Fibroblast of lung (primary cell): Measurements from ENCODE around the gene GRM6. TPM values are rescaled to one million over a fixed set of nuclear protein-coding genes. Genes with fewer than 3 reads are reported as not detected.
A peak's percentile ranks its signal among the peaks of the same experiment; 100 is the strongest.

Experiments used
- DNase-seq, 2 donors: peaks; one replicate each; pipeline versions ENCODE4 v3.0.0 to v3.0.0-alpha.2; 2010; ENCODE audit warnings: low read depth in 2 of 2
- H2AFZ ChIP-seq: 2 replicates; pipeline ENCODE4 v1.5.1; 2012; ENCODE audit warnings: low read length, control low read depth, inconsistent platforms
- H3K27ac ChIP-seq: 2 replicates; pipeline ENCODE4 v1.5.1; 2011; ENCODE audit warnings: low read length, control low read depth; ENCODE audit not compliant: insufficient read depth
- H3K27me3 ChIP-seq: 2 replicates; pipeline ENCODE4 v1.5.1; 2011; ENCODE audit warnings: mild to moderate bottlenecking, low read length; ENCODE audit not compliant: control insufficient read depth, insufficient read depth
- H3K36me3 ChIP-seq: 2 replicates; pipeline ENCODE4 v1.5.1; 2011; ENCODE audit warnings: low read length; ENCODE audit not compliant: control insufficient read depth, insufficient read depth
- H3K4me1 ChIP-seq: 2 replicates; pipeline ENCODE4 v1.5.1; 2011; ENCODE audit warnings: low read length; ENCODE audit not compliant: control insufficient read depth, insufficient read depth; ENCODE audit errors: extremely low read depth
- H3K4me2 ChIP-seq: 2 replicates; pipeline ENCODE4 v1.5.1; 2011; ENCODE audit warnings: low read length, control low read depth; ENCODE audit not compliant: insufficient read depth; ENCODE audit errors: extremely low read depth
- H3K4me3 ChIP-seq, 4 experiments: fragments of 200-600 bp in 1 of 4; sonication (generic) in 1 of 4; replicated peaks in 1 of 4; 2 replicates each; pipeline ENCODE4 v1.5.1; 2011 to 2016; ENCODE audit warnings: low read length in 4 of 4, low read depth in 3 of 4, mild to moderate bottlenecking in 3 of 4, control low read depth in 2 of 4, inconsistent platforms in 1 of 4, mixed read lengths in 1 of 4; ENCODE audit not compliant: insufficient read depth in 1 of 4; ENCODE audit errors: control extremely low read depth in 1 of 4
- H3K79me2 ChIP-seq: 2 replicates; pipeline ENCODE4 v1.5.1; 2012; ENCODE audit warnings: mild to moderate bottlenecking, low read length, inconsistent platforms; ENCODE audit not compliant: control insufficient read depth, insufficient read depth
- H3K9ac ChIP-seq: 2 replicates; pipeline ENCODE4 v1.5.1; 2011; ENCODE audit warnings: mild to moderate bottlenecking, low read length, control low read depth; ENCODE audit not compliant: insufficient read depth
- H3K9me3 ChIP-seq: 2 replicates; pipeline ENCODE4 v1.5.1; 2012; ENCODE audit warnings: low read depth, low read length; ENCODE audit not compliant: control insufficient read depth, insufficient read depth
- H4K20me1 ChIP-seq: 2 replicates; pipeline ENCODE4 v1.5.1; 2011; ENCODE audit warnings: low read length; ENCODE audit not compliant: control insufficient read depth, insufficient read depth; ENCODE audit errors: extremely low read depth
- EZH2 ChIP-seq: IDR thresholded peaks from 2 replicates; pipeline ENCODE4 v1.5.1; 2012; ENCODE audit warnings: low read length, control low read depth, mild to moderate bottlenecking; ENCODE audit errors: missing control alignments
- polyA plus RNA-seq, 2 donors: library from polyadenylated mRNA; depleted of rRNA in 1 of 2; stranded (reverse) in 1 of 2; unstranded in 1 of 2; fragments of >200 nt; gene quantifications; 2 replicates each; pipeline ENCODE4 v1.2.1, GENCODE V29; 2011 to 2012; ENCODE audit warnings: missing spikeins in 1 of 2
- total RNA-seq: library from RNA; depleted of rRNA; stranded (reverse); fragments of >200 nt; gene quantifications from 2 replicates; pipeline ENCODE4 v1.2.1, GENCODE V29; 2014
- TF ChIP-seq, protein P1 (sequence below), 2 donors: IDR thresholded peaks in 1 of 2; conservative IDR thresholded peaks in 1 of 2; 1 replicate in 1 of 2; 2 replicates in 1 of 2; pipeline ENCODE4 v1.5.1; 2011 to 2012; ENCODE audit warnings: low read length in 2 of 2, control low read depth in 1 of 2, inconsistent platforms in 1 of 2, low read depth in 1 of 2, mild to moderate bottlenecking in 1 of 2

GRM6 gene
- total and polyA plus RNA-seq, 2 donors (not counting 1 experiment from before 2014, with no cell fraction given) = not detected

DNA sequence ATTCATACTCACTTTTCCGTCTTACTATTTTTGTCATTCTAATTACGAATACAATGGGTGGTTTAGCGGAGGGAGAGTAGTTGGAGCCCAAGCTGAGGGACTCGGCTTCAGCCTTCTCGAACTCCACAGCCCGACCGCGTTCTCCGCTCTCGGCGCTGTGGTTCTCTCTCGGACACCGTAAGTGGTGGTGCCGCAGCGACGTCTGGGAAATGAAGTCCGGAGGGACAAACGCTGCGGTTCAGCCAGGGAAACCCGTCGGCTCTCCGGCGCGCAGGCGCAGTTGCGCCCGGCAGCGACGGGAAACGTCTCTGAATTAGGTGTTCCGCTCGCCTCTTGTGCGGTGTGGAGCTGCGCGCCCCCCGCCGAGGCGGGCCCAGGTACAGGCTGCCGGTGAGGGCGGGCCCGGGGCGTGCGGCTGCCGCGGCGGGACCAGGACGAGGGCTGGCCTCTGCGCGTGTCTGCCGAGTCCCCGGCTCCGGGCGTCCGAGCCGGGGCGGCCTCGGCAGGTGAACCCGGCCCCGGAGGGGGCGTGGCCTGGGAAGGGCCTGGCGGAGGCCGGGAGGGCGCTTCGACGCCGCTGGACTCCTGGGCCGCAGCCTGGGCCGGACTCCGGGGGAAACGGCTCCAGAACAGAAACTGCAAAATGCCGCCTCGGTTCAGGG lies 28.5 kb upstream of the GRM6 start, which contains the start of gene ZNF879:
Gene ZNF879, plus strand, starts transcription at position 277 of the 662 bp plus-strand sequence. CDS start 1,201 bp downstream, outside the sequence.
- no peaks in the 10 kb centered on the region for H3K9me3 ChIP-seq
- H4K20me1 ChIP-seq = no peaks in the 10 kb centered on the region

DNA sequence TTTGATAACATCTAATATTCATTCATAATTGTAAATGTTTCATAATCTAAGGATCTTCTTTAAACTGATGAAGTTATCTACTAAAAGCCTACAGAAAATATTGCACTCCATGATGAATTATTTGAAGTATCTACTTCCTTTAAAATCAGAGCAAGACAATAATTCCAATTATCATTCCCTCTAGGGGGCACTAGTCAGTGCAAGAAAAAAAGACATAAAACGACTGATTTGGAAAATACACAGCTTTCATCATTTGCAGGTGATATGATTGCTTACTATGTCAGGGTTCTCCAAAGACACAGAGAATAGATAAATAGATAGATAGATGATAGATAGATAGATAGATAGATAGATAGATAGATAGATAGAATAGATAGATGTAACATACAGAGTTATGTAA lies 13.5 kb upstream of the GRM6 start:
- H3K4me1 ChIP-seq = no peaks in the 10 kb centered on the region
- no peak overlapping the region for H3K9ac ChIP-seq
- TF ChIP-seq, protein P1, sequence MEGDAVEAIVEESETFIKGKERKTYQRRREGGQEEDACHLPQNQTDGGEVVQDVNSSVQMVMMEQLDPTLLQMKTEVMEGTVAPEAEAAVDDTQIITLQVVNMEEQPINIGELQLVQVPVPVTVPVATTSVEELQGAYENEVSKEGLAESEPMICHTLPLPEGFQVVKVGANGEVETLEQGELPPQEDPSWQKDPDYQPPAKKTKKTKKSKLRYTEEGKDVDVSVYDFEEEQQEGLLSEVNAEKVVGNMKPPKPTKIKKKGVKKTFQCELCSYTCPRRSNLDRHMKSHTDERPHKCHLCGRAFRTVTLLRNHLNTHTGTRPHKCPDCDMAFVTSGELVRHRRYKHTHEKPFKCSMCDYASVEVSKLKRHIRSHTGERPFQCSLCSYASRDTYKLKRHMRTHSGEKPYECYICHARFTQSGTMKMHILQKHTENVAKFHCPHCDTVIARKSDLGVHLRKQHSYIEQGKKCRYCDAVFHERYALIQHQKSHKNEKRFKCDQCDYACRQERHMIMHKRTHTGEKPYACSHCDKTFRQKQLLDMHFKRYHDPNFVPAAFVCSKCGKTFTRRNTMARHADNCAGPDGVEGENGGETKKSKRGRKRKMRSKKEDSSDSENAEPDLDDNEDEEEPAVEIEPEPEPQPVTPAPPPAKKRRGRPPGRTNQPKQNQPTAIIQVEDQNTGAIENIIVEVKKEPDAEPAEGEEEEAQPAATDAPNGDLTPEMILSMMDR (conservative IDR thresholded peaks at IDR 0.05 in 1 of 2, IDR thresholded peaks at IDR 0.05 in 1 of 2; ENCODE audit: low read depth in 1 of 2, low read length in 2 of 2) = no peak
- no peak for TF ChIP-seq EZH2
- no peak overlapping the region for H3K27ac ChIP-seq
- H3K4me3 ChIP-seq = no peak overlapping the region
- no peak overlapping the region for H2AFZ ChIP-seq
- H3K9me3 ChIP-seq = no peaks in the 10 kb centered on the region
- no peaks in the 10 kb centered on the region for H4K20me1 ChIP-seq
- no peaks in the 10 kb centered on the region for H3K36me3 ChIP-seq
- peak in 1 of 2 donors; percentile 2 for DNase-seq
- no peaks in the 10 kb centered on the region for H3K27me3 ChIP-seq
- no peaks in the 10 kb centered on the region for H3K79me2 ChIP-seq
- H3K4me2 ChIP-seq = no peak overlapping the region

More for the DNA sequence above, 28.5 kb upstream of the GRM6 start, which contains the start of gene ZNF879:
- Histone ChIP-seq H3K79me2 (no peaks in the 10 kb centered on the region), H3K9ac (peak within 1 kb of the TSS; percentile 75), H3K4me3 (peak within 1 kb of the TSS; percentile 68 to 92 (median 76)), H3K4me2 (peak within 1 kb of the TSS; percentile 89), H3K4me1 (no peaks in the 10 kb centered on the region), H3K27ac (peak within 1 kb of the TSS; percentile 58), H3K27me3 (no peaks in the 10 kb centered on the region), H2AFZ (peak within 1 kb of the TSS; percentile 90), H3K36me3 (peaks cover 3% of the 10 kb centered on the region)
- TF ChIP-seq, protein P1 (conservative IDR thresholded peaks at IDR 0.05 in 1 of 2, IDR thresholded peaks at IDR 0.05 in 1 of 2; ENCODE audit: low read depth in 1 of 2, low read length in 2 of 2) = no peak
- peak; percentile 96 to 97 for DNase-seq

DNA sequence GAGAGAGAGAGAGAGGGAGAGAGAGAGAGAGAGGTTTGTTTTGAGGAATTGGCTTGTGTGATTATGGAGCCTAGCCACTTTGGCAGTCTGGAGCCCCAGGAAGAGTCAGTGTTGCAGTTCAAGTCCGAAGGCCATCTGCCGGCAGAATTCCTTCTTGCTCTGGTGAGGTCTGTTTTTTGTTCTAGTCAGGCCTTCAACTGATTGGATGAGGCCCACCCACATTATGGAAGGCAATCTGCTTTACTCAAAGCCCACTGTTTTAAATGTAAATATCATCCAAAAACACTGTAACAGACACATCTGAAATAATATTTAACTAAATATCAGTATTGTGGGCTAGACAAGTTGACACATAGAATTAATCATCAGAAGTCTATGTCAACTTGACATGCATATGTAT lies 11.4 kb upstream of the GRM6 start:
- H3K9me3 ChIP-seq = no peaks in the 10 kb centered on the region
- H2AFZ ChIP-seq = no peak overlapping the region
- H3K4me1 ChIP-seq = no peaks in the 10 kb centered on the region
- H3K9ac ChIP-seq = no peak overlapping the region
- no peaks in the 10 kb centered on the region for H3K36me3 ChIP-seq
- no peak for TF ChIP-seq EZH2
- TF ChIP-seq, protein P1 (conservative IDR thresholded peaks at IDR 0.05 in 1 of 2, IDR thresholded peaks at IDR 0.05 in 1 of 2; ENCODE audit: low read depth in 1 of 2, low read length in 2 of 2) = no peak
- no peak for DNase-seq
- H3K4me3 ChIP-seq = no peak overlapping the region
- H3K27ac ChIP-seq = no peak overlapping the region
- H4K20me1 ChIP-seq = no peaks in the 10 kb centered on the region
- no peak overlapping the region for H3K4me2 ChIP-seq
- no peaks in the 10 kb centered on the region for H3K27me3 ChIP-seq
- no peaks in the 10 kb centered on the region for H3K79me2 ChIP-seq
